Measurements from ENCODE around the gene DPPA3.
"Not testable (repeated sequence)": the region's sequence is repeated elsewhere in the genome, so short reads cannot be mapped to it uniquely, and the experiment has no call there.

The DPPA3 gene

DNA sequence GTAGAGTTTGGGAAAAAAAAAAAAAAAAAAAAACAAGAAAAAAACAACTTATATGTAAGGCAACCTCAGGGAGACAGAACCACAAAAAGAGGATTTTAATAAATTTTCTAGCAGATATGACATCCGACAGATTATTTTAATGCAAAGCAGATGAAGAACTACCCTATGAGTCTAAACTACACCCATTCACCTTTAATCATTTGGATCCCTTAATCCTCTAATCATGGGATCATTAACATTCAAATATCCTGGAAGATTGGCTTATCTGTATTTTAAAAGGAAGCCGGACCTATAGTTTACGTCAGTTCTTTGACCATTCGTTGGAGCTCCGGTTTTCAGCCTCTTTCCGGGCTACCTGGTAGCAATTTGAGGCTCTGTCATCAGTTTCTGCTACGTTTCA lies at the start of gene DPPA3:
DPPA3 (plus strand) TSS at position 301 of the 400 bp plus-strand sequence. CDS start 138 bp downstream, outside the sequence.
- DNase-seq (ENCODE audit: low spot score) = no peak

- no peak for DNase-seq (ENCODE audit: low spot score)
These were observed 49.5 kb upstream of the DPPA3 start for GRCh38 chr12:7661741-7662140.

- no peak for DNase-seq (ENCODE audit: low spot score)
These were observed 44.6 kb upstream of the DPPA3 start for GRCh38 chr12:7666595-7666994.

- no peak for DNase-seq (ENCODE audit: low spot score)
These were observed 44.1 kb upstream of the DPPA3 start for GRCh38 chr12:7667125-7667524.

- no peak for DNase-seq (ENCODE audit: low spot score)
These were observed 43.1 kb upstream of the DPPA3 start for GRCh38 chr12:7668171-7668570.

DNA sequence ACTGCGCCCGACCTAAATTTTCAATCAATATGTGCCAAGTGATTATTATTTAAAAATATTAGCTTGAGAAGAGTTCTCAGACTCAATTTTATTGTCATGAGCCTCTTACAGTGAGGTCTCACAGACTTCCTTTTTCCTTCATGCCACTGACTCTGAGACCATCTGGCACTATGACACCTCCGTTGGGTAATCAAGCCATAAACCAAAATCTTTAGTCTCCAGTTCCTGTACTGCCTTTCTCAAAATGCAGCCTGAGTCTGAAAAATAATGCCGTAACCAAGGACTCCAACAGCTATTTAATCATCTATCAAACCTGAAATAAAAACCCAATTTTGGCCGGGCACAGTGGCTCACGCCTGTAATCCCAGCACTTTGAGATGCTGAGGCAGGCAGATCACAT lies 35.8 kb upstream of the DPPA3 start:
- DNase-seq (ENCODE audit: low spot score) = not testable (repeated sequence)

DNA sequence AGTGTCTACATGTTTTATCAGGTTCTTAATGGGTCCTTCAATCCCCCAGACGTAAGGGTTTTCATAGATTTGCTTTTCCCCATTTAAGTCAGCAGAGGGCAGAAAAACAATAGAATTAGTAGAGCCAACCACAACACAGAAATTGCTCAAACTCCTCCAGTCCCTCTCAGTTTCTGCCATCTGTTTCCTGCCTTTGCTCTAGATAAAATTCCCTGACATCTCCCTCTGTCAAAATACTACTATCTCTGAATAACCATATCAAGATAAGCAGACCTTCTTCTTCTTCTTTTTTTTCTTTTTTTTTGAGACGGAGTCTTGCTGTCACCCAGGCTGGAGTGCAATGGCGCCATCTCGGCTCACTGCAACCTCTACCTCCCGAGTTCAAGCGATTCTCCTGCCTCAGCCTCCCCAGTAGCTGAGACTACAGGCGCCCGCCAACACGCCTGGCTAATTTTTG lies 33.8 kb upstream of the DPPA3 start:
- peak; percentile 10 for DNase-seq (ENCODE audit: low spot score)

DNA sequence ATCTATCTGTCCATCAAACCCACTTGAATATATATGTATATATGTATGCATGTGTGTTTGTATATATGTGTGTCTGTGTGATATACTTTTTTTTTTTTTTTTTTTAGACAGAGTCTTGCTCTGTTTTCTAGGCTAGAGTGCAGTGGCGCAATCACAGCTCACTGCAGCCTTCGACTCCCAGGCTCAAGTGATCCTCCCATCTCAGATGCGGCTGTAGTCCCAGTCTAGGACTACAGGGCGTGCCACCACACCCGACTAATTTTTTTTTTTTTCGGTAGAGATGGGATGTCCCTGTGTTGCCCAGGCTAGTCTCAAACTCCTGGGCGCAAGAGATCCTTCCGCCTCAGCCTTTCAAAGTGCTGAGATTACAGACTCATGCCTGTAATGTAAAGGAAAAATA lies 32.5 kb upstream of the DPPA3 start:
- DNase-seq (ENCODE audit: low spot score) = no peak

DNA sequence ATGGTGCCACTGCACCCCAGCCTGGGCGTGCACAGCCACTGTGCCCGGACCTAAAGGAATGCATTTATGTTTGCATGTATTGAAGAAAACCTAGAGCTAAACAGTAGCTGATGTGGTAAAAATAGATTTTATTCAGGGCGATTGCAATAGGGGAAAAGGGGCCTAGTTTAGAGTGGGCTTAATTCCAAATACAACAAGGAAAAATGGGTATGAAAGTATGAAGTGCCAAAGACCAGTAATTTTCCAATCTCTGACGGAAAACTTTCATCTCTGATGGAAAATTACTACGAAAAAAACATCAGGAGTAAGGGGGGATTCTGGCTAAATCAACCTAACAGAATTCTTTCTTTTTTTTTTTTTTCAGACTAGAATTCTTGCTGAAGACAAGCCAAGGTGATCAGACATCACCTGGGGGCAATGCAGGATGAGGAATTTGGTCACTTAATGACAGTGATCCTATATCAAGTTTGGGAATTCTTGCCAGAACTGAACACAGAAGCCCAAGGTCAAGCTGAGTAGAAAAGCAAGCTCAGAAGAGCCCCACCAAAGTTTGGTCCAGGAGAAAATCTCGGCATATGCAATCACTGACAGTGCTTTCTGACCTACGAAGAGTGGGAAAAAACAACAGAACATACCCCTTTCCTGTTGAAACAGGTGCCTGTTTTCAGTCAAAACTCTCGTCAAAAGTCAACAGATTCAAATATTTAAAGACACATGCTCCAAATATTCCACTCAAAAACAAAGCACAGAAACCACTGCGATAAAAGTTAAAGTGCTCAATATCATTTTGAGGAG lies 31.8 kb upstream of the DPPA3 start:
- DNase-seq (ENCODE audit: low spot score) = no peak

- no peak for DNase-seq (ENCODE audit: low spot score)
These were observed 29.7 kb upstream of the DPPA3 start for GRCh38 chr12:7681535-7681934.

DNA sequence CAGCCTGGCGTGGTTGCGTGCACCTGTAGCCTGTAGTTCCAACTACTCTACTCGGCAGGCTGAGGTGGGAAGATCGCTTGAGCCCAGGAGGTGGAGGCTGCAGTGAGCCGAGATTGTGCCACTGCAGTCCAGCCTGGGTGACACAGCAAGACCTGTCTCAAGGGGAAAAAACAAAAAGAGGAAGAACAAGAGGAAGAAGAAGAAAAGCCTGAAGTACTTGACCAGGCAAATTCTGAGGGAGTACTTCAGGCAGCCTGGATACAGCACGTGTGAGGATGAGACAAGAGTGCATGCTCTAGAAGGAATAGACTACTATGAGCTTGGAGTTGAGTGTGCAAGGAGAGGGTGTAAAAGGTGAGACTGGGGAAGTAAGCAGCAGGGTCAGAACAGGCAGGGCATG lies 17.4 kb upstream of the DPPA3 start:
- no peak for DNase-seq (ENCODE audit: low spot score)

DNA sequence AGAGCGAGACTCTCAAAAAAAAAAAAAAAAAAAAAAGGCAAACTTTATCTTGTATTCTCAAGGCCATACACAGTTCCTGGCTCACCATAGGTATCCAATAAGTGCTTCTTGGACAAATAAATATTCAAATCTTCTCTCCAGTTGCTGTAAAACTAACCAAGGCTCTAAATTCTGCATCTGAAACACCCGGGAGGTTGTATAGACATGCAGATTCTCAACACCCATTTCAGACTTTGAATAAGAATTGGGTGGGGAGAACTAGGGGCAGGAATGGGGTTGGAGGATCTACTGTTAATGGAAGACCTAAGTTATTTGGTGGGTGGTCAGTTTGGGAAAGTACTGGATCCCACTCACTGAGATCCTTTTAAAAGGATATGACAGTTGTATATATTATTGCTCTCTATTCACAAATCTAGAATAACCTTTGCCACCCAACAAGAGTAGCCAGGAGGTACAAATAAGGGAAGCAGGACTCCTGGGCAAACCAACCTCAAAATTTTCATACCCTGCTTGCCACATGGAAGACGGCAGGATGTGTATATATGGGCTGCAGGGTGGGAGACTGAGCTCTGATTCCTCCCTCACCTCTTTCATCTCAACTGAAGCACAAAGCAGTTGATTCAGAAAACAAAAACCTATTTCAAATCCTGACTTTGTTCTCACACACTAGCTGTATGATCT lies 16.5 kb upstream of the DPPA3 start:
- no peak for DNase-seq (ENCODE audit: low spot score)

DNA sequence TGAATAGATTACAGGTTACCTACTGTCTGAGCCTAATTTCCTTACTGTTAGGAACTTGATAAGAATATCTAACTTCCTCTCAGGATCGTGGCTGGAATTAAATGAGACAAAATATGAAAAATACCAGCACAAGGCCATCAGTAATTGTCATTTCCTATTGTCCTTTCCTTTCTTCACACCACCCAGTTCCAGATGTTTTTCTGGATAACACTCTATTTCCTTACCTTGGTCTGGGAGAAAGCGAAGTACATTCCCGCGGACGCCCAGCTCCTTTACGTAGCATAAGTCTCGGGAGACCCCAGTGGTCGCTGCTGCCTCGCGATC lies 16.0 kb upstream of the DPPA3 start:
- DNase-seq (ENCODE audit: low spot score) = no peak

GRCh38 chr12:7695566-7696197 lies 15.6 kb upstream of the DPPA3 start, which contains the start of gene GDF3:
TSS of gene GDF3 (minus strand) at chr12:7695775. CDS start at chr12:7695728, 47 bp downstream.
- DNase-seq (ENCODE audit: low spot score) = no peak

DNA sequence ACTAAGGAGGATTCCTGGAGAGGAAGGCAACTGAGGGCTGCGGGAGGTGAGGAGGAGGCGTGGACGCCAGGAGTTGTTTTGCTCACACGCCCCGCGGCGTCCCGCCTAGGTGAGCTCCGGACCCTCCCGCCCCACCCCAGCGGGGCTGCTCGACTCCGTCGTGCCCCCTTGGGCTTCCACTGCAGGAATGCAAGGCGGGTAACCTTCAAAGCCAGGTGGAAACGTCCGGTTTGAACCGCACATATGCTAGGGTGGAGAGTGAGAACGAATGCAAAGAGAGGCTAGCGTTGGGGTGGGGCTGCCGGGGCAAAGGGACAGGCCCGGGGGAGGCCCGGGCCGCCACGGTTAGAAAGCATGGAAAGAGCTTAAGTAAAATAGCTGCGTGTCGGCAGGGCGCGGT lies 5.4 kb upstream of the DPPA3 start:
- DNase-seq (ENCODE audit: low spot score) = no peak

GRCh38 chr12:7709969-7710675 lies 1.1 kb upstream of the DPPA3 start:
- no peak for DNase-seq (ENCODE audit: low spot score)

DNA sequence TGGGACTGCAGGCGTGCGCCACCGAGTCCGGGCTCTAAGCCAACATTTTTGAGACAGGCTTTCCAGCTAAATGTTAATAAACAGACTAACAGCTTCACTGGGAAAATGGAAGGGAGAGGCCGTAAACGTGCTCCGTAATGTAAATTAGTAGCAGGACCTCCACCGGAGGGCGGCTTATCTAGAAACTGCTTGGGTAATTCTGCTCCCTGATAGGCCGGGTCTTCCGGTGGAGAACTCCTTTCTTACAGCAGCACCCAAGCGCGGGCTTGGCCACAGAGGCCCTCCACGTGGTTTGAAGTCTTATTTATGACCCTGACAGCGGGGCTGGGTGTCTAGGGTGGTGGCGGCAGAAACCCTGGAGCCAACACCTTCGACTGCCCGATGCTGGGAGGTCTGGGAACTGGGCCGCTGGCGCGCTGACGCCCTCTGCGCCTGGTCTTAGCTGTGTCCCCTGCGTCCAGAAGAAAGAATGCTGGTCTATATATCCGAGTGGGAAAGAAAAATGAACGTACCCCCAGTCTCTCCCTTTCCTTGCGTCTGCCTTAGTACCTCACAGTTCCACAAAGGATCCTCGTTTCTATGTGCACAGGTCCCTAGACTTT lies 1.7 kb downstream of the DPPA3 start:
- DNase-seq (ENCODE audit: low spot score) = no peak

GRCh38 chr12:7716381-7716780 lies 5.1 kb downstream of the DPPA3 start:
- DNase-seq (ENCODE audit: low spot score) = no peak

GRCh38 chr12:7719946-7720730 lies 8.9 kb downstream of the DPPA3 start:
- no peak for DNase-seq (ENCODE audit: low spot score)

GRCh38 chr12:7723926-7724325 lies 12.7 kb downstream of the DPPA3 start:
- no peak for DNase-seq (ENCODE audit: low spot score)

DNA sequence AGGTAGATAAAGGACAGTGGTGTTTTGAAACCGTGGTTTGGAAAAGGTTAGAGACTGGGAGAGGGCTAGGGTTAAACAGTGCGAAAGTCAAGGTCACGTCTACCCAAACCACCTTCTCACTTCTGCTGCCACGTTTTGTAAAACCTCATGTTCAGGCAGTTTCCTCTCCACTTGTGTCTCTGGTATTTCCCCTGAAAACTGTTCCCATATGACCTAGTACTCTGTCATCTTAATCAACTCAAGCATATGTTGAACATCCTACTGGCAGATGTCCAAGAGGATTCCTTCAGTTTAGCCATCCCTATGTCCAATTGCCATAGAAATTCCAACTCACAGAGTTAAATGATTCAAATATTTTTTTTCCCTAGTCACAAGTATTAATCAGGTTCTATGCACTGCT lies 18.5 kb downstream of the DPPA3 start:
- DNase-seq (ENCODE audit: low spot score) = no peak
